ENCODE results near the gene PRMT1.

DNA sequence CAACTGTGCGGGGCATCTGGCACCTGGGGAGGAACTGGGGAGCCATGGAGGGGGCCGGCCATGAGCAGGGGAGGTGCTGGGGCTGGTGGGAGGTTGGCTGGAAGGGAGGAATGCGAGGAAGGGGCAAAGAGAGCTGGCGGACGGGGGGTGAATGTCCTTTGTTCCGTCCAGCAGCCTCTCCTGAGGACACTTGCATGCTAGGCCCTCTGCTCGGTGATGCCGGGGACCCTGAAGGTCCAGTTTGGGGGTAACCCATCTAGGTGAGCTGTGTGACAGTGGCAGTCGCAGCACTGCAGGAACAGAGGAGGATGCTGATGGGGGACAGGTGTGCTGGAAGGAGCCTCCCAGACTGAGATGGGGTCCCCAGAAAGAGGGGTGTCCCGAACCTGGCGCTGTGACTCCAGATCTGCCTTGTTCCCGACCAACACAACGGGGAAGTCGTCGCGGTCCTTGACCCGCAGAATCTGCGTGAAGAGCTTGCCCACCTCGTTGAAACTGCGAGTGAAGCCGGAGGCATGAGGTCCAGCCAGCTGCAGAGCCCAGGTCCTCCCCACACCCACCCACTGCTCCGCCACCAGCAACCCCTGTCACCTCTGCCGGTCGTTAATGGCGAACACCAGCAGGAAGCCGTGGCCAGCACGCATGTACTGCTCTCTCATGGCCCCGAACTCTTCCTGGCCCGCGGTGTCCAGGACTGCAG lies 40.7 kb upstream of the PRMT1 start:
- TF ChIP-seq, protein P1, sequence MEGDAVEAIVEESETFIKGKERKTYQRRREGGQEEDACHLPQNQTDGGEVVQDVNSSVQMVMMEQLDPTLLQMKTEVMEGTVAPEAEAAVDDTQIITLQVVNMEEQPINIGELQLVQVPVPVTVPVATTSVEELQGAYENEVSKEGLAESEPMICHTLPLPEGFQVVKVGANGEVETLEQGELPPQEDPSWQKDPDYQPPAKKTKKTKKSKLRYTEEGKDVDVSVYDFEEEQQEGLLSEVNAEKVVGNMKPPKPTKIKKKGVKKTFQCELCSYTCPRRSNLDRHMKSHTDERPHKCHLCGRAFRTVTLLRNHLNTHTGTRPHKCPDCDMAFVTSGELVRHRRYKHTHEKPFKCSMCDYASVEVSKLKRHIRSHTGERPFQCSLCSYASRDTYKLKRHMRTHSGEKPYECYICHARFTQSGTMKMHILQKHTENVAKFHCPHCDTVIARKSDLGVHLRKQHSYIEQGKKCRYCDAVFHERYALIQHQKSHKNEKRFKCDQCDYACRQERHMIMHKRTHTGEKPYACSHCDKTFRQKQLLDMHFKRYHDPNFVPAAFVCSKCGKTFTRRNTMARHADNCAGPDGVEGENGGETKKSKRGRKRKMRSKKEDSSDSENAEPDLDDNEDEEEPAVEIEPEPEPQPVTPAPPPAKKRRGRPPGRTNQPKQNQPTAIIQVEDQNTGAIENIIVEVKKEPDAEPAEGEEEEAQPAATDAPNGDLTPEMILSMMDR (IDR thresholded peaks at IDR 0.05): no peak
- TF ChIP-seq SIN3A (IDR thresholded peaks at IDR 0.05; ENCODE audit: borderline replicate concordance, insufficient read depth, low read depth, low read length): no peak
- TF ChIP-seq POLR2AphosphoS5 (IDR thresholded peaks at IDR 0.05; ENCODE audit: low read depth, low read length): no peak
- TF ChIP-seq, protein P2, sequence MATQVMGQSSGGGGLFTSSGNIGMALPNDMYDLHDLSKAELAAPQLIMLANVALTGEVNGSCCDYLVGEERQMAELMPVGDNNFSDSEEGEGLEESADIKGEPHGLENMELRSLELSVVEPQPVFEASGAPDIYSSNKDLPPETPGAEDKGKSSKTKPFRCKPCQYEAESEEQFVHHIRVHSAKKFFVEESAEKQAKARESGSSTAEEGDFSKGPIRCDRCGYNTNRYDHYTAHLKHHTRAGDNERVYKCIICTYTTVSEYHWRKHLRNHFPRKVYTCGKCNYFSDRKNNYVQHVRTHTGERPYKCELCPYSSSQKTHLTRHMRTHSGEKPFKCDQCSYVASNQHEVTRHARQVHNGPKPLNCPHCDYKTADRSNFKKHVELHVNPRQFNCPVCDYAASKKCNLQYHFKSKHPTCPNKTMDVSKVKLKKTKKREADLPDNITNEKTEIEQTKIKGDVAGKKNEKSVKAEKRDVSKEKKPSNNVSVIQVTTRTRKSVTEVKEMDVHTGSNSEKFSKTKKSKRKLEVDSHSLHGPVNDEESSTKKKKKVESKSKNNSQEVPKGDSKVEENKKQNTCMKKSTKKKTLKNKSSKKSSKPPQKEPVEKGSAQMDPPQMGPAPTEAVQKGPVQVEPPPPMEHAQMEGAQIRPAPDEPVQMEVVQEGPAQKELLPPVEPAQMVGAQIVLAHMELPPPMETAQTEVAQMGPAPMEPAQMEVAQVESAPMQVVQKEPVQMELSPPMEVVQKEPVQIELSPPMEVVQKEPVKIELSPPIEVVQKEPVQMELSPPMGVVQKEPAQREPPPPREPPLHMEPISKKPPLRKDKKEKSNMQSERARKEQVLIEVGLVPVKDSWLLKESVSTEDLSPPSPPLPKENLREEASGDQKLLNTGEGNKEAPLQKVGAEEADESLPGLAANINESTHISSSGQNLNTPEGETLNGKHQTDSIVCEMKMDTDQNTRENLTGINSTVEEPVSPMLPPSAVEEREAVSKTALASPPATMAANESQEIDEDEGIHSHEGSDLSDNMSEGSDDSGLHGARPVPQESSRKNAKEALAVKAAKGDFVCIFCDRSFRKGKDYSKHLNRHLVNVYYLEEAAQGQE (IDR thresholded peaks at IDR 0.05; ENCODE audit: insufficient read depth in 1 of 2, low read depth in 2 of 2, low read length in 1 of 2): no peak
- TF ChIP-seq TCF7L2 (IDR thresholded peaks at IDR 0.05; ENCODE audit: low read depth, low read length): no peak
